ENCODE results near the gene TTI1. TPM values are rescaled to one million over a fixed set of nuclear protein-coding genes. Genes with fewer than 3 reads are reported as not detected.

TTI1 gene
- total and polyA plus RNA-seq, 3 experiments from 2014 or later: 16.7 to 41.6 (median 40.5) TPM

DNA sequence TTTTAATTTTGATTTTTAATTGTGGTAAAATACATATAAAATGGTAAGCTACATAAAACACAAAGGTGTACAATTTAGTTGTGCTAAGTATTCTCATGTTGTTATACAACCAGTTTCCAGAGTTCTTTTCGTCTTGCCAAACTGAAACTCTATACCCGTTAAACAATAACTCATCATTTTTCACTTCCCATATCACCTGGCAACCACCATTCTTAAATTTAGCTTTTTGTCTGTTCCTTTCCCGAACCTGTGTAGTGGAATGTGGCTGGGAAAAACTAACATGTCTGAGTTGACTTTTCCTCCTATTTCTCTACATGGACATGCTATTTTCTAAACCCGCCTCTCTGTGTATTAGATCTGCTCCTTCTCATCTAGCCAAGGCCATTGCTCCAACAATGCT lies 27.9 kb upstream of the TTI1 start:
- H3K36me3 ChIP-seq (ENCODE audit: insufficient read depth, low read length): peaks cover 67% of the 10 kb centered on the region
- ChIA-PET POLR2A (no interaction called here), CTCF (no interaction called here)
- no peak overlapping the region for H3K4me3 ChIP-seq (ENCODE audit: low read length)
- no peak overlapping the region for H3K4me3 Mint-ChIP-seq
- no peak for DNase-seq
- peaks cover 6 to 19% (median 7%) of the 10 kb centered on the region in 3 donors for H3K4me1 Mint-ChIP-seq
- no peaks in the 10 kb centered on the region for H3K9me3 ChIP-seq (ENCODE audit: low read length)
- H3K27ac ChIP-seq (ENCODE audit: low read depth, low read length): no peak overlapping the region
- H3K36me3 Mint-ChIP-seq: peaks cover 8 to 37% (median 26%) of the 10 kb centered on the region in 3 donors
- H3K9me3 Mint-ChIP-seq: no peaks in the 10 kb centered on the region
- H3K27me3 ChIP-seq (ENCODE audit: insufficient read depth, low read length, poor library complexity, severe bottlenecking): no peaks in the 10 kb centered on the region
- no peaks in the 10 kb centered on the region for H3K27me3 Mint-ChIP-seq
- no peak overlapping the region for H3K27ac Mint-ChIP-seq
- no peaks in the 10 kb centered on the region for H3K4me1 ChIP-seq (ENCODE audit: insufficient read depth, low read length)

DNA sequence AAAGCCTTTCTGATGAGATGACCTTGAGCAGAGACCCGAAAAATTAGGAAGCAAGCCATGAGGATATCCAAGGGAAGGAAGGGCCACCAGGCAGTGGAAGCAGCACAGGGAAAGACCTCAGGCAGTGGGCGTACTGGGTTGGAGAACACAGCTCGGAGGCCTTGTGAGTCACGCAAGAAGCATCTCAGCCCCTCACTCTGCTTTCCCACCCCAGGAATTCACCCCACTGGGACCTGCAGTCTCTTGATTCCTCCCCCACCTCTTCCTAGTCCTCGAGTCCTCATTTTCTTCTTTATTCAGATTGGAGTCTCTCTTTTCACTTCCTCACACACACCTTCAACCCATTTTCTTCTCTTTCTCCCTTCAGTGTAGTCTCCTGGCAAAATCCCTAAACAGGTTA lies 27.3 kb upstream of the TTI1 start:
- H3K36me3 Mint-ChIP-seq: peaks cover 8 to 41% (median 23%) of the 10 kb centered on the region in 3 donors
- H3K4me1 Mint-ChIP-seq: peaks cover 6 to 21% (median 11%) of the 10 kb centered on the region in 3 donors
- no peaks in the 10 kb centered on the region for H3K27me3 Mint-ChIP-seq
- Histone ChIP-seq H3K36me3 (ENCODE audit: insufficient read depth, low read length) (peaks cover 61% of the 10 kb centered on the region), H3K27me3 (ENCODE audit: insufficient read depth, low read length, poor library complexity, severe bottlenecking) (no peaks in the 10 kb centered on the region), H3K4me1 (ENCODE audit: insufficient read depth, low read length) (no peaks in the 10 kb centered on the region), H3K27ac (ENCODE audit: low read depth, low read length) (no peak overlapping the region), H3K9me3 (ENCODE audit: low read length) (no peaks in the 10 kb centered on the region), H3K4me3 (ENCODE audit: low read length) (no peak overlapping the region)
- no peak overlapping the region for H3K4me3 Mint-ChIP-seq
- ChIA-PET CTCF (no interaction called here), POLR2A (no interaction called here)
- no peak overlapping the region for H3K27ac Mint-ChIP-seq
- DNase-seq: no peak
- H3K9me3 Mint-ChIP-seq: no peaks in the 10 kb centered on the region

DNA sequence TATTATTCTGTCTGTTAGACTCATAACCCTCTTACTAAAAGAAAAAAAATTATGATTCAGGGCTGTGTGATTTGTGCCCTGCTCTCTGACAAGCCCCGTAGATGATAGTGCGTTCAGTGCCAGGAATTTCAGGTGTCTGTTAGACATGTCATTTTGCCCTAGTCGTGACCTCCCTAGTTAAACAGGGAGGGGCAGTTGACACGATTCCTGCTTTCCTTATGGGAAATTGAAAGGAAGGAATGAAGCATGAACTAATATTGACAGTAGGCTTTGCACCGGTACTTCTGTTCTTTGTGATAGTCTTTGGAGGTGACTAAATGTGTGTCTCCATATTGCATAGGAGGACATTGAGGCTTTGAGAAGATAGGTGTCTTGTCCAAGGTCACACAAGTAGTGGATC lies 26.6 kb upstream of the TTI1 start:
- Histone ChIP-seq H3K4me1 (ENCODE audit: insufficient read depth, low read length) (no peaks in the 10 kb centered on the region), H3K4me3 (ENCODE audit: low read length) (no peak overlapping the region), H3K27ac (ENCODE audit: low read depth, low read length) (no peak overlapping the region), H3K27me3 (ENCODE audit: insufficient read depth, low read length, poor library complexity, severe bottlenecking) (no peaks in the 10 kb centered on the region), H3K36me3 (ENCODE audit: insufficient read depth, low read length) (peaks cover 56% of the 10 kb centered on the region), H3K9me3 (ENCODE audit: low read length) (no peaks in the 10 kb centered on the region)
- no peak overlapping the region for H3K4me3 Mint-ChIP-seq
- H3K9me3 Mint-ChIP-seq: no peaks in the 10 kb centered on the region
- POLR2A ChIA-PET: no interaction called here
- no peak for DNase-seq
- H3K36me3 Mint-ChIP-seq: peaks cover 8 to 46% (median 22%) of the 10 kb centered on the region in 3 donors
- CTCF ChIA-PET: interaction anchor here (0.9 to 3.1 kb wide), 2 partner anchors 13 to 160 kb away, joined by 3 to 33 read pairs; no protein-coding TSS in a partner anchor
- no peak overlapping the region for H3K27ac Mint-ChIP-seq
- H3K27me3 Mint-ChIP-seq: no peaks in the 10 kb centered on the region
- H3K4me1 Mint-ChIP-seq: peaks cover 8 to 25% (median 12%) of the 10 kb centered on the region in 3 donors

DNA sequence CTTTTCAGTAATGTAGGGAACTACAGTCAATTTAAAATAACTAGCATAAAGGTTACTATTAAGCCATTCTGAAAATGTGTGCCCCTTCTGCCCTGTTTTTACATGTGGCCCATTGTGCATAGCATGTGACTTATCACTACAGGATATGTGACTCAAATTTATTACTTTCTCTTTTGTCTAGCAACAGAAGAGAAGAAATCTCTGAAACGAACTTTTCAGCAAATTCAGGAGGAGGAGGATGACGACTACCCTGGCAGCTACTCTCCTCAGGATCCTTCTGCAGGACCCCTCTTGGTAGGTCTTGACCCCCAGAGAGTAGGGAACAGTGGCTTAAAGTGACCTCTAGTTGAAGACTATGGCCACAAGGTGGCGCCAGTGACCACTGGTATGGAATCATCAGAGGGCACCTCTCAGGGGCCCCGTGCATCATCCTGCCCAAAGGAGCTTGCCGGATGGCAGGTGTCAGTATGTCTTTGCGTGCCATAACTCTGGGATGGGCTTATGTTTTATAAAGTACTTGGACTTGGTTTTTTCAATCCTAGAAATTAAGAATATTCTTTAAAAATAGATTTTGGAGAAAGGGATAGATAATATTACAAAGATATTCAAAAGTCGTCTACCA lies 24.2 kb upstream of the TTI1 start:
- H3K4me1 Mint-ChIP-seq: peaks cover 12 to 38% (median 21%) of the 10 kb centered on the region in 3 donors
- H3K27ac Mint-ChIP-seq: peak overlapping the region in 7 of 8 donors; percentile 13 to 85 (median 47)
- Histone ChIP-seq H3K9me3 (ENCODE audit: low read length) (no peaks in the 10 kb centered on the region), H3K27me3 (ENCODE audit: insufficient read depth, low read length, poor library complexity, severe bottlenecking) (no peaks in the 10 kb centered on the region), H3K4me3 (ENCODE audit: low read length) (no peak overlapping the region), H3K27ac (ENCODE audit: low read depth, low read length) (no peak overlapping the region), H3K4me1 (ENCODE audit: insufficient read depth, low read length) (no peaks in the 10 kb centered on the region), H3K36me3 (ENCODE audit: insufficient read depth, low read length) (peaks cover 42% of the 10 kb centered on the region)
- H3K9me3 Mint-ChIP-seq: no peaks in the 10 kb centered on the region
- ChIA-PET CTCF (interaction anchor here (0.6 to 3.1 kb wide), 16 partner anchors 9 to 167 kb away, joined by 3 to 33 read pairs (median 4); no protein-coding TSS in a partner anchor), POLR2A (no interaction called here)
- no peak overlapping the region for H3K4me3 Mint-ChIP-seq
- peak; percentile 55 to 81 (median 74) for DNase-seq
- H3K27me3 Mint-ChIP-seq: no peaks in the 10 kb centered on the region
- peaks cover 8 to 60% (median 16%) of the 10 kb centered on the region in 3 donors for H3K36me3 Mint-ChIP-seq

DNA sequence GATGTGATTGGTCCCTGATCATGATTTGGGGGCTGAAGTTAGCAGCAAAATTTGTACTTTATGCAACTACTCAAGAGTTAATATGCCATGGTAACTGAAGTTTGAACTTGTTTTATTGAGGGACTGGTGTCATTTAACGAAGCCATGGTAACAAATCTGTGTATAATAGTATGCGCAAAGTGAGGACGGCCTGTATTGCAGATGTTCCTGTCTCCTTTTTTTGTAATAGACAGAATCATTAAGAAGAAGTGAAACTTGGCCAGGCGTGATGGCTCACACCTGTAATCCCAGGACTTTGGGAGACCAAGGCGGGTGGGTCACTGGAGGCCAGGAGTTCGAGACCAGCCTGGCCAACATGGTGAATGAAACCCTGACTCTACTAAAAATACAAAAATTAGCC lies 22.6 kb upstream of the TTI1 start:
- no peak for DNase-seq
- peaks cover 27% of the 10 kb centered on the region for H3K36me3 ChIP-seq (ENCODE audit: insufficient read depth, low read length)
- H3K4me1 Mint-ChIP-seq: peaks cover 17 to 46% (median 25%) of the 10 kb centered on the region in 3 donors
- H3K27ac Mint-ChIP-seq: peak overlapping the region in 3 of 8 donors; percentile 1 to 55 (median 4)
- peaks cover 8 to 72% (median 16%) of the 10 kb centered on the region in 3 donors for H3K36me3 Mint-ChIP-seq
- H3K27me3 ChIP-seq (ENCODE audit: insufficient read depth, low read length, poor library complexity, severe bottlenecking): no peaks in the 10 kb centered on the region
- no peaks in the 10 kb centered on the region for H3K9me3 Mint-ChIP-seq
- H3K4me3 ChIP-seq (ENCODE audit: low read length): no peak overlapping the region
- no peaks in the 10 kb centered on the region for H3K4me1 ChIP-seq (ENCODE audit: insufficient read depth, low read length)
- no peaks in the 10 kb centered on the region for H3K9me3 ChIP-seq (ENCODE audit: low read length)
- H3K4me3 Mint-ChIP-seq: no peak overlapping the region
- ChIA-PET POLR2A (no interaction called here), CTCF (interaction anchor here (1.1 kb wide), 1 partner anchor 17 kb away, joined by 3 read pairs; no protein-coding TSS in a partner anchor)
- H3K27ac ChIP-seq (ENCODE audit: low read depth, low read length): no peak overlapping the region
- no peaks in the 10 kb centered on the region for H3K27me3 Mint-ChIP-seq

GRCh38 chr20:38055294-38055693 lies 22.0 kb upstream of the TTI1 start:
- H3K9me3 Mint-ChIP-seq: no peaks in the 10 kb centered on the region
- no peaks in the 10 kb centered on the region for H3K27me3 Mint-ChIP-seq
- Histone ChIP-seq H3K27ac (ENCODE audit: low read depth, low read length) (no peak overlapping the region), H3K9me3 (ENCODE audit: low read length) (no peaks in the 10 kb centered on the region), H3K27me3 (ENCODE audit: insufficient read depth, low read length, poor library complexity, severe bottlenecking) (no peaks in the 10 kb centered on the region), H3K4me3 (ENCODE audit: low read length) (no peak overlapping the region), H3K36me3 (ENCODE audit: insufficient read depth, low read length) (peaks cover 23% of the 10 kb centered on the region), H3K4me1 (ENCODE audit: insufficient read depth, low read length) (no peaks in the 10 kb centered on the region)
- no peak for DNase-seq
- peak overlapping the region in 4 of 8 donors; percentile 1 to 55 (median 21) for H3K27ac Mint-ChIP-seq
- no peak overlapping the region for H3K4me3 Mint-ChIP-seq
- peaks cover 19 to 45% (median 31%) of the 10 kb centered on the region in 3 donors for H3K4me1 Mint-ChIP-seq
- ChIA-PET POLR2A (interaction anchor here (0.5 kb wide), 1 partner anchor 16 kb away, joined by 4 read pairs; no protein-coding TSS in a partner anchor), CTCF (interaction anchor here (1.1 kb wide), 1 partner anchor 18 kb away, joined by 3 read pairs; no protein-coding TSS in a partner anchor)
- peaks cover 8 to 72% (median 17%) of the 10 kb centered on the region in 3 donors for H3K36me3 Mint-ChIP-seq

GRCh38 chr20:38054647-38055046 lies 21.4 kb upstream of the TTI1 start:
- no peaks in the 10 kb centered on the region for H3K4me1 ChIP-seq (ENCODE audit: insufficient read depth, low read length)
- H3K4me1 Mint-ChIP-seq: peaks cover 26 to 50% (median 37%) of the 10 kb centered on the region in 3 donors
- no peak for DNase-seq
- CTCF ChIA-PET: no interaction called here
- POLR2A ChIA-PET: interaction anchor here (0.5 kb wide), 1 partner anchor 15 kb away, joined by 4 read pairs; no protein-coding TSS in a partner anchor
- H3K27me3 Mint-ChIP-seq: no peaks in the 10 kb centered on the region
- H3K36me3 Mint-ChIP-seq: peaks cover 4 to 72% (median 19%) of the 10 kb centered on the region in 3 donors
- no peaks in the 10 kb centered on the region for H3K9me3 Mint-ChIP-seq
- no peak overlapping the region for H3K4me3 Mint-ChIP-seq
- no peaks in the 10 kb centered on the region for H3K9me3 ChIP-seq (ENCODE audit: low read length)
- no peaks in the 10 kb centered on the region for H3K27me3 ChIP-seq (ENCODE audit: insufficient read depth, low read length, poor library complexity, severe bottlenecking)
- H3K36me3 ChIP-seq (ENCODE audit: insufficient read depth, low read length): peaks cover 21% of the 10 kb centered on the region
- H3K27ac ChIP-seq (ENCODE audit: low read depth, low read length): no peak overlapping the region
- H3K4me3 ChIP-seq (ENCODE audit: low read length): no peak overlapping the region
- peak overlapping the region in 1 of 8 donors; percentile 4 for H3K27ac Mint-ChIP-seq

DNA sequence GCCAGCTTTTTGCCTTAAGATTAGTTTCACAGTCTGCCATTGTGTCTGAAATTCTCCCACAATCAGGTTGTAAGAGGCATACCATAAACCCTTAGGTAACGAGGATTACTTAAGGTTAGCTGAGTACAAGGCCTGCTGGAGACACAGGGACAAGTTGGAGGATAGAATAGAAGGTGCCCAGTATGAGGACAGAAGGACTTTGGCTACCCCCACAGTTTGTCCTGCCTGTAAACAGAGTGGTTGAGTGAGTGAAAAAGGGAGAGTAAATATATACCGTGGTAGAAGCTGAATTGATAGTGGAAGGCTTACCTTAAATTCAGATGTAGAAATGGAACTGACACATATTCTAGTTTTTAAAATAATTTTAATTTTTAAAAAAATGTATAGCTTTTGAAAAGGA lies 19.6 kb upstream of the TTI1 start:
- Mint-ChIP-seq H3K36me3 (peaks cover 3 to 76% (median 15%) of the 10 kb centered on the region in 3 donors), H3K9me3 (no peaks in the 10 kb centered on the region), H3K4me1 (peaks cover 27 to 53% (median 40%) of the 10 kb centered on the region in 3 donors), H3K27me3 (no peaks in the 10 kb centered on the region), H3K27ac (peak overlapping the region in 1 of 8 donors; percentile 32), H3K4me3 (no peak overlapping the region)
- DNase-seq: no peak
- Histone ChIP-seq H3K27me3 (ENCODE audit: insufficient read depth, low read length, poor library complexity, severe bottlenecking) (no peaks in the 10 kb centered on the region), H3K9me3 (ENCODE audit: low read length) (no peaks in the 10 kb centered on the region), H3K36me3 (ENCODE audit: insufficient read depth, low read length) (peaks cover 17% of the 10 kb centered on the region), H3K27ac (ENCODE audit: low read depth, low read length) (no peak overlapping the region), H3K4me1 (ENCODE audit: insufficient read depth, low read length) (no peaks in the 10 kb centered on the region), H3K4me3 (ENCODE audit: low read length) (no peak overlapping the region)
- POLR2A ChIA-PET: interaction anchor here (0.6 kb wide), 1 partner anchor 14 kb away, joined by 5 read pairs; no protein-coding TSS in a partner anchor
- CTCF ChIA-PET: interaction anchor here (0.6 to 2.6 kb wide), 2 partner anchors 117 to 169 kb away, joined by 6 to 16 read pairs; no protein-coding TSS in a partner anchor
